Activated T-helper 17 cell treated with anti-CD3 and anti-CD28 coated beads, Interleukin-2, amount 50 U/mL, for 72 hours (primary cell): ENCODE measurements around the gene PI16. TPM values are rescaled to one million over a fixed set of nuclear protein-coding genes. Genes with fewer than 3 reads are reported as not detected.

Experiments used
- ATAC-seq: fragments of 150-1000 bp; cut with Tn5 transposase; replicated peaks from 2 replicates; pipeline ENCODE4 v1.10.0; 2021; ENCODE audit warnings: mild to moderate bottlenecking, moderate library complexity
- H3K27ac Mint-ChIP-seq: one replicate; pipeline ENCODE4 v1.8.0; 2022; ENCODE audit warnings: mixed read lengths
- H3K27me3 Mint-ChIP-seq: one replicate; pipeline ENCODE4 v1.8.0; 2022; ENCODE audit warnings: mixed read lengths
- H3K36me3 Mint-ChIP-seq: one replicate; pipeline ENCODE4 v1.8.0; 2022; ENCODE audit warnings: low read depth, mild to moderate bottlenecking, mixed read lengths
- H3K4me1 Mint-ChIP-seq: one replicate; pipeline ENCODE4 v1.8.0; 2022; ENCODE audit warnings: mixed read lengths
- H3K4me3 Mint-ChIP-seq: one replicate; pipeline ENCODE4 v1.8.0; 2022; ENCODE audit warnings: mild to moderate bottlenecking, mixed read lengths
- H3K9me3 Mint-ChIP-seq: one replicate; pipeline ENCODE4 v1.8.0; 2022; ENCODE audit warnings: mixed read lengths
- total RNA-seq, 2 donors: library from RNA; stranded (reverse); gene quantifications; one replicate each; pipeline ENCODE4 v1.2.3, GENCODE V29; 2022

The PI16 gene
- total RNA-seq, 2 donors from 2014 or later: 1.8 to 2.1 TPM

DNA sequence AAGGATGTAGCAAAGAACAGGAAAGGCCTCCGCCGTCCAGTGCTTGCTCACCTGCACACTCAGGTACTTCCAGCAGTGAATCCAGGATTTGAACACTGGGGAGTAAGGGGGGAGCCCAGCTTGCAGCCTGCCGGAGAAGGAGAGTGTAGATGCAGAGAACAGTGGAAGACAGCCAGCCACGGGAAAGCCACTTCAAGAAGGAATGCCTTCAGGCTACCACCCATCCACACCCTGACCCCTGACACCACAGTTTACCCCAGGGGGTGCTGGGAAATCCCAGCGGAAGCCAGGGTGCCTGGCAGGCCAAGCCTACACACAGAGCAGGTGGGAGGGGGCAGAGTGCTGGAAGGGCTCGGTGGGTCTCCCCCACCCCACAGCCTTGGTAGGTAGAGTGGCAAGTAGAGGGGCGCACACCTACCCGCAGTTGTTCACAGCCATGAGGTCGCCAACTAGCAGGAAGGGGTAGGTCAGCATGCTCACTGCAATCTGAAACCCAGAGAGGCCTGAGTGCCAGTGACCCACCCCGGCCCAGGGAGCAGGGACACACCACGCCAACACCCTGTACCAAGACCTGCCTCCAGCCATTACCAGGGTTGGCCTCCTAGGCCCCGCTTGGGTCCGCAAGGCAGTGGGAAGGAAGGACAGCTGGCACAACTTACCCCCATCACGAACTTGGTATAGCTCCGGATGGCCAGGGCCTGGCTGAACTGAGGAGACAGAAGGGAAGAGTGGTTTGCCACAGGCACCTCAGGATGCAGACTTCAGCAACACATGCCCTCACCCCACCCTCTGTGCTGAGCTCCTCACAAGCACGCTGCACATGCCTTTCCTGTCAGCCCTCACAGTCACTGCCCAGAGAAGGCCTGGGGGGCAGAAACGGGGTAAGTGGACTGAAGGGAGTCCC lies 15.7 kb downstream of the PI16 start:
- Mint-ChIP-seq H3K9me3 (no peaks in the 10 kb centered on the region), H3K27me3 (no peaks in the 10 kb centered on the region), H3K4me1 (no peaks in the 10 kb centered on the region), H3K36me3 (peaks cover 85% of the 10 kb centered on the region), H3K4me3 (no peak overlapping the region), H3K27ac (peak overlapping the region; percentile 37)
- ATAC-seq: no peak

DNA sequence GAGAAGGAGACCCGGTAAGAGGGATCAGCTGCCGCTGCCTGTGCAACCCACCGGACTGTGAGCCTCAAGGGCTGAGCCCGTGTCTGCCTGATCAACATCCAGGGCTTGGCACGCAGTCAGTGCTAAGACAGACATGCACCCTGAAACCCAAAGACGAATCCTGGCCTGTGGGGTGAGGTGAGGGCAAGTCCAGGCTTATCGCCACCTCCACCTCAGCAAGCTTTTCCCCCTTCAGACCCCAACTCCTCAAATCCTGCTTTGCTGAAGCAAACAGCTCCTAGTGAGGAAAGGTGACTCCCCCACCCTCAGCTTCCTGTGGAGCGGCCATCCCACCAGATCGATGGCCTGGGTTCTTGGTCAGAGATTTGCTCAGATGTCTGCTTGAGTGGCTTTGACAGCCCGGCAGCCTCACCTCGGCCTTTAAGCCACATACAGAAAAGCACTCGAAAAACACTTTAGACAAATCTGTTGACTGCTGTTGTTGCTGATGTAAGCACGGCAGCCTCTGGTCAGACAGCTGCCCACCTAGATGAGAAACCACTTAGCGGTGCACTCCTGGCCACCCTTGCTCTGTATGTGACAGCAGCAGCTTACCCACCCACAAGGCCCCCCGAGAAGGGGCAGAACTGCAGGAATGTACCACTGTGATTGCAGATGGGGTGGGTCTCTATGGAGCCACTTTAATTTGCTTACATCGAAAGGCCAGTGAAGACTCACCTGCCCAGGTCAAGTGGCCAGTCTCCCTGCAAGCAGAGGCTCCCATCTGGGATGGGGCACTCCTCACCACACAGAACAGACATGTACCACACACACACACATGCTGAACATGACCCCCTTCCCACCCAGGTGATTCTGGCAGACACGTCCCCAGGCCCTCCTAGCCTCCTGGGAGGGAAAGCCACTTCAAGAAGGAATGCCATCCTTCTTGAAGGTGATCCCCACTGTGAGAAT lies 16.6 kb downstream of the PI16 start:
- Mint-ChIP-seq H3K27me3 (no peaks in the 10 kb centered on the region), H3K27ac (peak overlapping the region; percentile 58), H3K9me3 (no peaks in the 10 kb centered on the region), H3K4me3 (no peak overlapping the region), H3K4me1 (no peaks in the 10 kb centered on the region), H3K36me3 (peaks cover 95% of the 10 kb centered on the region)
- no peak for ATAC-seq

DNA sequence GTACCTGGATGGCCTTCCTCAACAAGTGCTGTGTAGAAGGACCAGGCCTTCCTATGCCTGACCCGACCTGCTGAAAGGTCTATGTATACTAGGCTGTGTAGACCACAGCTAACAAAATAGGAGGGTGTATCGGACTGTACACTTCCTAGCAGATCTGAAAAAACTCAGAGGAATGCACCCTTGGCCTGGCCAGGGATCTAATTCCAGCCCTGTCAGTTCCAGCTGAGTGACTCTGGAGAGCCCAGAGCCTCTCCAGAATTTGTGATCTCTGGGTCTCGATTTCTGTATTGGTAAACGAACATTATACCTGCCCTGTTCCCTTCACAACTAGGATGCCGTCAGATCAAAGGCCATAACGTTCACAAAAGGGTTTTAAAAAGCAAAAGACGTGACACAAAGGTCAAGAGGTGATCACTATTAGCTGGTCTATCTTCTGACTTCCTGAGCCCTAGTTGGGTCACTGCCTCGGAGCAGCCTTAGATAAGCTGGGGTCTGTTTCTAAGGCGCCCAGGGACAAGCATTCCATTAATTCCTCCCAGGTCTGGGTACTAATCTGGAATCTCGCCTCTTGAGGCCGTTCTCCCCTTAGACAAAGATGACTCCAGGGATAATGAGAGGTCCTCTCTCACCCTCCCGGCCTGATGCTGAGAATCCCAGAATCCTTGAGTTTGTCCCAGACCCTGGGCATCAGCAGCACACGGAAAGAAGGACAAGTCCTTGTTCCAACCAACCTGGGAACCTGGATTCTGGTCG lies 17.6 kb downstream of the PI16 start:
- Mint-ChIP-seq H3K36me3 (peaks cover 98% of the 10 kb centered on the region), H3K4me3 (no peak overlapping the region), H3K27ac (peak overlapping the region; percentile 58), H3K27me3 (no peaks in the 10 kb centered on the region), H3K9me3 (no peaks in the 10 kb centered on the region), H3K4me1 (no peaks in the 10 kb centered on the region)
- no peak for ATAC-seq

DNA sequence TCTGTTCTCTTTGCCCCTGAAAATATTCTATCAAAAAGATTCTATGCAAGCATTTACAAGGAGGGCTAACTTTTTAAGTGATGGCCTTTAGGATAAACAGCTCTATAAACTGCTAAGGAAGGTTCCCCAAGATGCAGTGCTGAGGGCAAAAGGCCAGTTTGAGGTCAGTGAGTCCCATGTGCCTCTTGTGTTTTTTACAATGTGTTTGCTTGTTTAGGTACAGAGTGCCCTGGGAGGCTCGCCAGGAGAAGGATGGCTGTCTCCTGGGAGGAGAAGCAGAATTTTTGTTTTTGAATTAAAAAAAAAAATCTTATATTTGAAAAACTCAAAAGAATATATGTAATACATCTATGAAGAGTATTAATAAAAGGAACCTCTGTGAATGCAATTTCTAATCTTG lies 18.7 kb downstream of the PI16 start:
- no peak overlapping the region for H3K27ac Mint-ChIP-seq
- no peaks in the 10 kb centered on the region for H3K4me1 Mint-ChIP-seq
- no peak overlapping the region for H3K4me3 Mint-ChIP-seq
- no peak for ATAC-seq
- no peaks in the 10 kb centered on the region for H3K9me3 Mint-ChIP-seq
- no peaks in the 10 kb centered on the region for H3K27me3 Mint-ChIP-seq
- peaks cover 99% of the 10 kb centered on the region for H3K36me3 Mint-ChIP-seq

DNA sequence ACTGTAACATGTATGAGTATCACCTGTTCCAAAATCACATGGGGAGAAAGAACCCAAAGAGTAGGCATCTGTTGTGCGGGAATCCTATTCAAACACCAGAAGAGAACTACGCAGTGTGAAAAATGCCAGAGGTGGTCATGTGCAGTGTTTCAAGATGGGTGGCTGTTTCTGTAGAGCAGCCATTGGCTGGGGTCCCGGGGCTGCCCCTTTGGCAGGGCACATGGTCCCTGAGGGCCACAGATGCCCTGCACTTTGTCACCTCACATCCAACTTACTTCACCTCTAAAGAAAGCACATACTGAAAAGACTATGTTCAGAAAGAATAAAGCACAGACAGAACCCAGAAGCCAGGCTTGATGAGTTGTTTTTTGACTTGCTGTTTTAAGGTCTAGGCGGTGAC lies 19.1 kb downstream of the PI16 start:
- H3K36me3 Mint-ChIP-seq: peaks cover 99% of the 10 kb centered on the region
- H3K4me1 Mint-ChIP-seq: no peaks in the 10 kb centered on the region
- H3K4me3 Mint-ChIP-seq: no peak overlapping the region
- ATAC-seq: no peak
- H3K27ac Mint-ChIP-seq: no peak overlapping the region
- H3K9me3 Mint-ChIP-seq: no peaks in the 10 kb centered on the region
- H3K27me3 Mint-ChIP-seq: no peaks in the 10 kb centered on the region

DNA sequence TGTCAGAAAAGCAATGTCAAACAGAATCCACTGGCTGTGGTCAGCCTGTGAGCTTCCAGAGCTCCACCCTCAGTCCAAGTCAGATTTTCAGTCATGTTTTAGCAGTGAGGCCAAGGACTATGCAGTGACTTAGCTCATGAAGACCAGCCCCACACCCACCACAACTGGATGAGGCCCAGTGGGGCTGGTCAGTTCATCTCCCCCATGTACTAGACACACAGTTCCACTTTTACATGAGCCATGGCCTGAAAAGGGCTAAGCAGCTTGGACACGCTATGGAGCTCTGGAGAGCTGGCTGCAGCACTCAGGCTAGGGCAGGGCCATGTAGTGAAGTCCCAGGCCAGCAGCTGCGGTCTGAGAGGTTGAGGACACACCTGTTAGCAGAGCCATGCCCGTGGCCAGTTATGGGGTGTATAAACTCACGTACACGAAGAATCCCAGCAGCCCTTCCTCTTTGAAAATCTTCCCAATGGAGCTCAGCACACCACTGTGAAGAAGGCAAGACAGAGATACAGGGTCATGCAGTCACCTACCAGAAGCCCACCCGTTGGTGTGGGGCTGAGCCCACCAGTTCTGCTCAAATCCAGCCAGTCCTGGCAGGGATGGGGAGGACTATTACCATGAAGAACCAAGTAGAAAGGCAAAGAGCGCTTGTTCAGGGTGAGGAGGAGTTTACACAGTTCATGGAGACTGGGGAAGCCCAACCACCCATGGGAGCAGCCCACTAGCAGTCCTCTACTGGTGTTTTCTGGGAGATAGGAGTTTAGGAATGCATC lies 20.9 kb downstream of the PI16 start:
- Mint-ChIP-seq H3K27ac (no peak overlapping the region), H3K4me1 (peaks cover 8% of the 10 kb centered on the region), H3K36me3 (peaks cover 99% of the 10 kb centered on the region), H3K27me3 (no peaks in the 10 kb centered on the region), H3K4me3 (no peak overlapping the region), H3K9me3 (no peaks in the 10 kb centered on the region)
- ATAC-seq: no peak

DNA sequence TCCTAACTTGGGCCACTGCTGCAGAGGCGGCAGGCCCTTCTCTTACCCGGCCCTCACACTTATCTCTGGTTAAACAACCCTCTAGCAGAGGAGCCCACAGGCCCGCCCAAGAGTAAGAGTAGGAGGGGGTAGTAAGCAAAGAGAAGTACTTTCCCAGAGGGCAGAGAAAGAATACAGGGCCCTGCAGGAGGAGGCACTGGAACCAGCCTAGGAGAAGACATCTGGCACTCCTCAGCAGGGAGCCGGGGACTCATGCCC lies 21.4 kb downstream of the PI16 start:
- no peaks in the 10 kb centered on the region for H3K27me3 Mint-ChIP-seq
- no peak for ATAC-seq
- no peak overlapping the region for H3K27ac Mint-ChIP-seq
- H3K4me3 Mint-ChIP-seq: no peak overlapping the region
- H3K9me3 Mint-ChIP-seq: no peaks in the 10 kb centered on the region
- H3K4me1 Mint-ChIP-seq: peaks cover 13% of the 10 kb centered on the region
- peaks cover 100% of the 10 kb centered on the region for H3K36me3 Mint-ChIP-seq

DNA sequence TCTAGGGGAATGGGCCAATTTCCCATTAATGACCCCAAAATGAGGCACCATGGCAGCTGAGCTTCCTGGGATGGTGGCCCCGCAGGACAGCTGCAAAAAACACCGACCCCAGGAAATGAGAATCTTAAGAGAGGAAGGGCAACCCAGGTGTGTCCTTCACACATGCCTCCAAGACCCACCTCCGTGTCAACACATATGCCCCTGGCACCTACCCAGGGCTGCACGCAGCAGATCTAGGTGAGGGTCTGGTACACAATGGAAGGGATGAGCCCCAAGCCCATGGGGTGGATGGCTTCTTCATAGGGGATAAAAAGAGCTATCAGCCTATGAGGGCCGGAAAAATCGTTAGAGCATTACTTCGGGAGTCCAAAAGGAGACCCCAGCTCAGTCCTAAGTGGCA lies 22.0 kb downstream of the PI16 start:
- Mint-ChIP-seq H3K4me3 (no peak overlapping the region), H3K36me3 (peaks cover 100% of the 10 kb centered on the region), H3K27ac (no peak overlapping the region), H3K27me3 (no peaks in the 10 kb centered on the region), H3K9me3 (no peaks in the 10 kb centered on the region), H3K4me1 (peaks cover 14% of the 10 kb centered on the region)
- ATAC-seq: no peak

DNA sequence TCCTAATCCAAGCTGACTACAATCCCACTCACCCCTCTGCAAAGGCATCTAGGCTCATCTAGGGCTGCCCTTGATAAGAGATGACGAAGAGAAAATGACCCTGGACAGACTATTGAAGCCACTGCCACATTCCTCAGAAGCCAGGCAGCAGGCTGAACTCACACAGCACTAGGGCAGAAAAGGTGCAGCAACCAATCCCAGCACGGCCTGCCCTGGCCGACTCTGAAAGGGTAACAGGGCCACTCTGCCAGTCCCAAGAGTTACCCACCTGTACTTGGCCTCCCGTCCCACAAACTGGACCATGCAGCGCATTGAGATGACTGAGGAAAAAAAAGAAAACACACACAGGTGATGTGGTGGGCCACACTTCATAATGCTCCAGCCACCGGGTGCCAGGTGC lies 22.4 kb downstream of the PI16 start:
- H3K4me3 Mint-ChIP-seq: no peak overlapping the region
- H3K36me3 Mint-ChIP-seq: peaks cover 100% of the 10 kb centered on the region
- no peak for ATAC-seq
- no peaks in the 10 kb centered on the region for H3K9me3 Mint-ChIP-seq
- H3K27me3 Mint-ChIP-seq: no peaks in the 10 kb centered on the region
- H3K4me1 Mint-ChIP-seq: peaks cover 18% of the 10 kb centered on the region
- H3K27ac Mint-ChIP-seq: no peak overlapping the region

DNA sequence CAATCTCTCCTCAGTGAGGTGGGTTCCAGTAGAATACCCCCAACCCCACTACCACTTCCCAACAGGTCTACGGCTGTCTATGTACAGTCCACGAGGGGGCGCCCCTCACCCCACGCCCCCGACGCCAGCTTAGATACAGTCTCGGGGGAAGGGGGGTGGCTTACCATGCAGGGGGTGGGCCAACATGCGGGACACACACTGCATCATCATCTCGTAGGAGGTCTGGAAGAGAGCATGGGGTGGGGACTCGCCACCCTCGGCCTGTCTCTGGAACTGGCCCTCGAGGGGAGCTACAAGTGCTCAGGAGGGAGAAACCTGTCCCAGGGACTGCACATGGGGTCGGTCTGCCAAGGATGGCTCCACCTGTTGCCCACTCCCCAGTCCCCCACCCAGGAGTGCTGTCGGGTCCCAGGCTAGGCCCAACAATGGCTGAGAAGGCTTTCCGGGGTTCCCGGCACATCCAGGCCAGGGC lies 23.0 kb downstream of the PI16 start:
- no peak overlapping the region for H3K4me3 Mint-ChIP-seq
- no peaks in the 10 kb centered on the region for H3K9me3 Mint-ChIP-seq
- H3K27me3 Mint-ChIP-seq: no peaks in the 10 kb centered on the region
- H3K36me3 Mint-ChIP-seq: peaks cover 98% of the 10 kb centered on the region
- no peak overlapping the region for H3K27ac Mint-ChIP-seq
- no peak for ATAC-seq
- H3K4me1 Mint-ChIP-seq: peaks cover 22% of the 10 kb centered on the region

DNA sequence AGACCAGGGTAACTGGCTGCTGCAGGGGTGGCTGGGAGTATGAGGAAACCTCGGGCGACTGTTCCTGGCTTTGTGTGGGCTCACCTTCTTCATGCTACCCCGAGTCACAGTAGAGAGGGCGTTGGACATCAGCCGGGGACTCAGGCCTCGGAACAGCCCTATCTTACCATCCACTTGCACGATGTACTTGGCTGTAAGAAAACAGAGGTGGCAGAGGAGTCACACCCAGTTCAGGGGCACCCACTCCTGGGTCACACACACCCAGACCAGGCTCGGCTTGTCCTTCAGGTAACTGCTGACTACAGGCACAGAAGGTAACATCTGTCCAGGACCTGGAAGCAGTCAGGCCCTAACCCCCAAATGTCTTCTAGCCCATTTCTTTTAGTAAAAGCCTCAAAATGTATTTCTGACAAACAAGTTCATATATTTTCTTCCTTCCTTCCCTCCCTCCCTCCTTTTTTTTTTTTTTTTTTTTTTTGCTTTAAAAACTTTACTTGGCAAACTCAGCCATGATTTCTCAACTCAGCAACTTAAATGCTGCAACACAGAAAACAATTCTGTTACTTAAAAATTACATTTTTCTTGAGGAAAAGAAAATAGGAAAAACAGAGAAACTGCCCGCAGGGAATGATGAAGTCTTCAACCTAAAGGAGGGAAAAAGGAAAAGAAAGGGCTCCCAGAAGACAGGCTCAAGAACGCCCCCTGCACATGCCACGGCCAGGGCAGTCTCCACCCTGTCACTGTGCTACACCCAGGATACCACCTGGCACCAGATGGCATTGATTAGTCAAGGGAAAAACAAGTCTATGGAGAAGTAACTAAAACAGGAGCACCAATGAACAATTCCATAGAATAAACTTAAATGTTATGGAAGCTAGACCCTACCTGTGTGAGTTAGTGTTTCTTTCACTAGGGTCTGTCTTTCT lies 24.1 kb downstream of the PI16 start:
- Mint-ChIP-seq H3K36me3 (peaks cover 87% of the 10 kb centered on the region), H3K9me3 (no peaks in the 10 kb centered on the region), H3K27me3 (no peaks in the 10 kb centered on the region), H3K27ac (peak overlapping the region; percentile 66), H3K4me3 (no peak overlapping the region), H3K4me1 (peaks cover 22% of the 10 kb centered on the region)
- ATAC-seq: no peak

DNA sequence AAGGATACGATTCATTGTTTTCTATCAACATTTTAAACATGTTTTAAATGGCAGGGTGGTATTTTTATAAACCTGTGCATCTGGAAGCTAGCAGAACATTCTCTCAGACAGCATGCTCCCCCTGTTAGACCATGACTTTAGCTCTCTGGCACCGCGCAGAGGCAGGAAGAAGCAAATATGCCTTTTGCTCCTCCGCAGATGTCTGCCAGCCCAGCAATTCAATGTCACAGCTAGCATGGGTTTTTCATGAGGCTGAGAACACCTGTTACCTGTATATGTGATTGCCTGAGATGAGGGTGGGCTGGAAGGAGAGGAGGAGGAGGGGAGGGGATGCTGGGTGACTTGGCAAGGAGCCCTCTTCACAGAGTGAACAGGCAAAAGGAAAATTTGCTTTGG lies 24.8 kb downstream of the PI16 start:
- H3K27me3 Mint-ChIP-seq: no peaks in the 10 kb centered on the region
- H3K9me3 Mint-ChIP-seq: no peaks in the 10 kb centered on the region
- H3K27ac Mint-ChIP-seq: peak overlapping the region; percentile 66
- ATAC-seq: peak; percentile 38
- no peak overlapping the region for H3K4me3 Mint-ChIP-seq
- peaks cover 80% of the 10 kb centered on the region for H3K36me3 Mint-ChIP-seq
- peaks cover 22% of the 10 kb centered on the region for H3K4me1 Mint-ChIP-seq

DNA sequence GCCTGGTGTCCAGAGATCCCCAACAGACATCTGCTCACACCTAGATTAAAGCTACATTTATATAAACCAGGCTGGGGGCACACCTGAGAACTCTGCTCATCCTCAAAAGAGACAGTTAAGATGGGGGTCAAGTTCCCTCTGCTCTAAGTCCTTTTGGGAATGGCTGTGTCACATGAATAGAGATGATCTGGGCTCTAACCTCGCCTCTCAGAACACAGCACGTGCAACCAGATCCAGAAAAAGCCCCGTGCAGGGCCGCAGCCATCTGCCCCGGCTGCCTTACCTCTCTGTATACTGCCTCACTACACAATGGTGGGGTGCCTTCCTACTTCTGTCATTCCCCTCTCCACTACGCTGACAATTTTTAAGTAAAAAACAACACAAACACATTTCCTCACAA lies 25.6 kb downstream of the PI16 start:
- Mint-ChIP-seq H3K4me1 (peaks cover 22% of the 10 kb centered on the region), H3K9me3 (no peaks in the 10 kb centered on the region), H3K4me3 (no peak overlapping the region), H3K27ac (peak overlapping the region; percentile 66), H3K27me3 (no peaks in the 10 kb centered on the region), H3K36me3 (peaks cover 72% of the 10 kb centered on the region)
- no peak for ATAC-seq
